ENCODE measurements around the gene CACTIN. TPM values are rescaled to one million over a fixed set of nuclear protein-coding genes. Genes with fewer than 3 reads are reported as not detected.

CACTIN gene
- total RNA-seq, 3 donors from 2014 or later: 21.8 to 30.5 (median 27.5) TPM

- Histone ChIP-seq H3K27me3 (no peaks in the 10 kb centered on the region), H3K4me1 (peaks cover 0 to 6% of the 10 kb centered on the region in 2 donors), H3K27ac (peak overlapping the region in 1 of 2 donors; percentile 12), H3K4me3 (no peak overlapping the region), H3K9me3 (no peaks in the 10 kb centered on the region), H3K36me3 (no peaks in the 10 kb centered on the region)
- intact Hi-C loops (cut with DNase I; ENCODE audit: low total_unique reads): loop anchor here (1.0 kb wide), 1 partner anchor 33 kb away; no protein-coding TSS in a partner anchor
- peak in 1 of 2 donors; percentile 77 for DNase-seq (ENCODE audit: low spot score in 2 of 2)
- peak; percentile 94 to 97 (median 96) for TF ChIP-seq CTCF (IDR thresholded peaks at IDR 0.05)
- TF ChIP-seq POLR2A (IDR thresholded peaks at IDR 0.05): no peak
Observed at GRCh38 chr19:3665681-3666544, 39.3 kb upstream of the CACTIN start.

DNA sequence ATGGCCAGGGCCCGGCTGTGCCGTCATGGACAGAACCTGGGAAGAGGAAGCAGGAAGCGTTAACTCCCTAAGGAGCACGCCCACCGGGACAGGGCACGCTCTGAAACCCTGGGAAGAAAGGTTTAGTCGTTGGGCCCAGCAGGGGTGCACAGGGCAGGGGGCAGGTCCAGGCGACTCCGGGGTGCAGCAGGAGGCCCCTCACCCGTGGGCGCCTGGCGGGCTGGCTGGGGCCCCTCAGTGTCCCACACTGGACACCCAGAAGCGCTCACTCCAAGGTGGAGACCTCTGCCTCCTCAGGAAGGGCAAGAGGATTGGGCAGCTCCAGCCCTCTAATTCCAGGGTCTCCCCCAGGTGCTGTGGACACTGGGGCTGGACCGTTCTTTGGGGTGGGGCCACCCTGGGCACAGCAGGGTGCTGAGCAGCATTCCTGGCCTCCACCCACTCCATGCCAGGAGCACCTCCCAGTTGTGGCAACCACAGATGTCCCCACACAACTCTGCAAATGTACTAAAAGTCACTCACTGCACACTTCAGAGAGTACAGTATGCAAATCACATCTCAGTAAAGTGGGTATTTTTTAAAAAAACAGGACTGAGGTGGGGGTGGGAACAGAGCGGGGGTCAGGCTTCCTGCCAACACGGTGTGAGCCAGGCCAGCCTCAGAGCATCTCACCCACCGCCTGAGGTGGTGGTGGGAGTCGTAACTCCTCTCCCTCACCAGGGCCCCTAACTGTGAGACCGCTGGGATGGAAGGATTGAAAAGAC is 38.5 kb upstream of the CACTIN start:
- intact Hi-C loops (cut with DNase I; ENCODE audit: low total_unique reads): no loop called here

GRCh38 chr19:3663838-3664237 is 37.2 kb upstream of the CACTIN start:
- intact Hi-C loops (cut with DNase I; ENCODE audit: low total_unique reads): no loop called here
- no peak for TF ChIP-seq POLR2AphosphoS5 (IDR thresholded peaks at IDR 0.05)
- TF ChIP-seq CTCF (IDR thresholded peaks at IDR 0.05): no peak
- TF ChIP-seq POLR2A (IDR thresholded peaks at IDR 0.05): no peak
- no peak overlapping the region for H3K27ac ChIP-seq
- no peaks in the 10 kb centered on the region for H3K9me3 ChIP-seq
- H3K4me3 ChIP-seq: no peak overlapping the region
- H3K27me3 ChIP-seq: no peaks in the 10 kb centered on the region
- DNase-seq (ENCODE audit: low spot score in 2 of 2): no peak
- no peaks in the 10 kb centered on the region for H3K4me1 ChIP-seq
- no peaks in the 10 kb centered on the region for H3K36me3 ChIP-seq

More for the DNA sequence above, 38.5 kb upstream of the CACTIN start:
- no peak overlapping the region for H3K27ac ChIP-seq
- H3K9me3 ChIP-seq: no peaks in the 10 kb centered on the region
- no peaks in the 10 kb centered on the region for H3K27me3 ChIP-seq
- TF ChIP-seq POLR2AphosphoS5 (IDR thresholded peaks at IDR 0.05) (no peak), POLR2A (IDR thresholded peaks at IDR 0.05) (no peak), CTCF (IDR thresholded peaks at IDR 0.05) (no peak)
- DNase-seq (ENCODE audit: low spot score in 2 of 2): no peak
- H3K4me3 ChIP-seq: no peak overlapping the region
- H3K36me3 ChIP-seq: no peaks in the 10 kb centered on the region
- no peaks in the 10 kb centered on the region for H3K4me1 ChIP-seq

GRCh38 chr19:3661284-3662238 is 35.0 kb upstream of the CACTIN start:
- Histone ChIP-seq H3K27ac (no peak overlapping the region), H3K4me3 (no peak overlapping the region), H3K9me3 (no peaks in the 10 kb centered on the region), H3K4me1 (no peaks in the 10 kb centered on the region), H3K36me3 (peaks cover 7% of the 10 kb centered on the region), H3K27me3 (no peaks in the 10 kb centered on the region)
- TF ChIP-seq POLR2A (IDR thresholded peaks at IDR 0.05): no peak
- no peak for TF ChIP-seq CTCF (IDR thresholded peaks at IDR 0.05)
- TF ChIP-seq POLR2AphosphoS5 (IDR thresholded peaks at IDR 0.05): no peak
- no peak for DNase-seq (ENCODE audit: low spot score in 2 of 2)
- intact Hi-C loops (cut with DNase I; ENCODE audit: low total_unique reads): no loop called here
